HG02973 (cell line): ENCODE data around the gene RUVBL1.
A peak's percentile ranks its signal among the peaks of the same experiment; 100 is the strongest.

Source experiments
- ATAC-seq: cut with Tn5 transposase; IDR thresholded peaks from one replicate; pipeline ENCODE4 v1.9.1; 2021; ENCODE audit warnings: moderate library complexity; ENCODE audit not compliant: unreplicated experiment

The RUVBL1 gene

GRCh38 chr3:128070898-128071591, 52.6 kb downstream of the RUVBL1 start:
- no peak for ATAC-seq

GRCh38 chr3:128069271-128069670, 54.3 kb downstream of the RUVBL1 start:
- ATAC-seq = no peak

- ATAC-seq = no peak
Measured at GRCh38 chr3:128068156-128068620, 55.4 kb downstream of the RUVBL1 start.

- ATAC-seq = no peak
Measured at GRCh38 chr3:128067489-128067888, 56.1 kb downstream of the RUVBL1 start.

GRCh38 chr3:128066676-128067075, 56.9 kb downstream of the RUVBL1 start:
- ATAC-seq = no peak

GRCh38 chr3:128066114-128066513, 57.5 kb downstream of the RUVBL1 start:
- no peak for ATAC-seq

GRCh38 chr3:128064962-128065361, 58.6 kb downstream of the RUVBL1 start:
- no peak for ATAC-seq

- ATAC-seq = no peak
Measured at GRCh38 chr3:128063865-128064264, 59.7 kb downstream of the RUVBL1 start.

- no peak for ATAC-seq
Measured at GRCh38 chr3:128062033-128062745, 61.4 kb downstream of the RUVBL1 start.

- no peak for ATAC-seq
Measured at GRCh38 chr3:128060473-128061381, 62.9 kb downstream of the RUVBL1 start.

- no peak for ATAC-seq
Measured at GRCh38 chr3:128056258-128056657, 67.4 kb downstream of the RUVBL1 start.

- ATAC-seq = no peak
Measured at GRCh38 chr3:128054367-128054766, 69.2 kb downstream of the RUVBL1 start.

GRCh38 chr3:128053614-128054013, 70.0 kb downstream of the RUVBL1 start:
- ATAC-seq = no peak

GRCh38 chr3:128052595-128053351, 70.8 kb downstream of the RUVBL1 start:
- no peak for ATAC-seq

- ATAC-seq = peak; percentile 91
Measured at GRCh38 chr3:128051837-128052594, 71.6 kb downstream of the RUVBL1 start, which contains the start of gene SEC61A1. SEC61A1 (plus strand) TSS chr3:128052437; CDS start chr3:128052553, 116 bp downstream.

GRCh38 chr3:128051459-128051836, 72.2 kb downstream of the RUVBL1 start:
- no peak for ATAC-seq

- ATAC-seq = no peak
Measured at GRCh38 chr3:128050597-128050996, 73.0 kb downstream of the RUVBL1 start.

GRCh38 chr3:128041344-128041743, 82.3 kb downstream of the RUVBL1 start:
- ATAC-seq = no peak

- no peak for ATAC-seq
Measured at GRCh38 chr3:128040660-128041059, 83.0 kb downstream of the RUVBL1 start.

GRCh38 chr3:128040041-128040440, 83.6 kb downstream of the RUVBL1 start:
- no peak for ATAC-seq
